Mesenchymal stem cell (in vitro differentiated cells and primary cell): ENCODE data around the gene MPRIP.

Experiments
- DNase-seq: peaks from one replicate; pipeline ENCODE4 v3.0.0-alpha.2; 2013
- H2AFZ ChIP-seq: one replicate; pipeline ENCODE4 v1.6.1; 2013; ENCODE audit warnings: low read depth, mild to moderate bottlenecking, control low read depth, inconsistent platforms, low read length, moderate library complexity
- H2AK5ac ChIP-seq: 2 replicates; pipeline ENCODE4 v1.6.1; 2013; ENCODE audit warnings: low read length, moderate library complexity, mild to moderate bottlenecking, inconsistent platforms; ENCODE audit not compliant: severe bottlenecking
- H2BK120ac ChIP-seq: one replicate; pipeline ENCODE4 v1.6.1; 2013; ENCODE audit warnings: low read depth, mild to moderate bottlenecking, inconsistent platforms, low read length, moderate library complexity
- H2BK12ac ChIP-seq, 2 experiments: one replicate each; pipeline ENCODE4 v1.6.1; 2013; ENCODE audit warnings: inconsistent platforms in 2 of 2, low read length in 2 of 2, mild to moderate bottlenecking in 2 of 2, moderate library complexity in 2 of 2, control low read depth in 1 of 2
- H2BK15ac ChIP-seq: one replicate; pipeline ENCODE4 v1.6.1; 2013; ENCODE audit warnings: mild to moderate bottlenecking, low read depth, inconsistent platforms; ENCODE audit not compliant: poor library complexity, severe bottlenecking
- H2BK5ac ChIP-seq: 2 replicates; pipeline ENCODE4 v1.6.1; 2013; ENCODE audit warnings: low read depth, mild to moderate bottlenecking, low read length, control low read depth, inconsistent platforms; ENCODE audit not compliant: poor library complexity, severe bottlenecking
- H3K14ac ChIP-seq, 2 experiments: one replicate each; pipeline ENCODE4 v1.6.1; 2013; ENCODE audit warnings: inconsistent platforms in 2 of 2, low read length in 2 of 2, control low read depth in 1 of 2, mild to moderate bottlenecking in 1 of 2, moderate library complexity in 1 of 2
- H3K18ac ChIP-seq, 2 experiments: one replicate each; pipeline ENCODE4 v1.6.1; 2013; ENCODE audit warnings: inconsistent platforms in 2 of 2, low read length in 2 of 2, control low read depth in 1 of 2, low read depth in 1 of 2, mild to moderate bottlenecking in 1 of 2
- H3K23ac ChIP-seq, 2 experiments: one replicate each; pipeline ENCODE4 v1.6.1; 2013; ENCODE audit warnings: inconsistent platforms in 2 of 2, low read length in 2 of 2, mild to moderate bottlenecking in 2 of 2, moderate library complexity in 2 of 2, control low read depth in 1 of 2
- H3K27ac ChIP-seq: 2 replicates; pipeline ENCODE4 v1.5.1; 2013; ENCODE audit warnings: mild to moderate bottlenecking, moderate library complexity, low read length, control low read depth, inconsistent platforms; ENCODE audit not compliant: poor library complexity, severe bottlenecking
- H3K27me3 ChIP-seq, 2 experiments: 2 replicates each; pipeline versions ENCODE4 v1.6.1 to v1.7.0; 2013; ENCODE audit warnings: low read length in 2 of 2, mild to moderate bottlenecking in 2 of 2, moderate library complexity in 2 of 2, control low read depth in 1 of 2, inconsistent platforms in 1 of 2; ENCODE audit not compliant: control insufficient read depth in 1 of 2, insufficient read depth in 1 of 2
- H3K36me3 ChIP-seq, 2 experiments: 2 replicates each; pipeline versions ENCODE4 v1.6.1 to v1.7.0; 2013; ENCODE audit warnings: low read length in 2 of 2, control low read depth in 1 of 2, inconsistent platforms in 1 of 2, low read depth in 1 of 2, mild to moderate bottlenecking in 1 of 2; ENCODE audit not compliant: insufficient read depth in 2 of 2, control insufficient read depth in 1 of 2
- H3K4ac ChIP-seq, 2 experiments: one replicate each; pipeline ENCODE4 v1.6.1; 2013; ENCODE audit warnings: inconsistent platforms in 2 of 2, low read length in 2 of 2, mild to moderate bottlenecking in 2 of 2, moderate library complexity in 2 of 2, control low read depth in 1 of 2, low read depth in 1 of 2
- H3K4me1 ChIP-seq: 2 replicates; pipeline ENCODE4 v1.6.1; 2013; ENCODE audit warnings: low read depth, low read length, control low read depth; ENCODE audit not compliant: control insufficient read depth, insufficient read depth
- H3K4me2 ChIP-seq: 2 replicates; pipeline ENCODE4 v1.6.1; 2013; ENCODE audit warnings: low read length, mild to moderate bottlenecking, inconsistent platforms; ENCODE audit not compliant: poor library complexity, severe bottlenecking
- H3K4me3 ChIP-seq, 2 experiments: 2 replicates each; pipeline versions ENCODE4 v1.5.1 to v1.7.0; 2013; ENCODE audit warnings: low read length in 2 of 2, mild to moderate bottlenecking in 2 of 2, control low read depth in 1 of 2, low read depth in 1 of 2; ENCODE audit not compliant: insufficient read depth in 1 of 2
- H3K79me1 ChIP-seq: replicated peaks from 2 replicates; pipeline ENCODE4 v1.6.1; 2013; ENCODE audit warnings: mild to moderate bottlenecking, control low read depth, low read length, inconsistent platforms; ENCODE audit not compliant: poor library complexity, severe bottlenecking
- H3K9ac ChIP-seq: 2 replicates; pipeline ENCODE4 v1.7.0; 2013; ENCODE audit warnings: mild to moderate bottlenecking, low read length, moderate library complexity
- H3K9me3 ChIP-seq: 2 replicates; pipeline ENCODE4 v1.7.0; 2013; ENCODE audit warnings: mild to moderate bottlenecking, low read length; ENCODE audit not compliant: control insufficient read depth
- H4K8ac ChIP-seq: one replicate; pipeline ENCODE4 v1.6.1; 2013; ENCODE audit warnings: inconsistent platforms, mild to moderate bottlenecking, low read length, moderate library complexity
- H4K91ac ChIP-seq: one replicate; pipeline ENCODE4 v1.6.1; 2013; ENCODE audit warnings: mild to moderate bottlenecking, low read length, inconsistent platforms
- WGBS: methylation state at CpG from one replicate; pipeline ENCODE4 v1.1.7; 2013; ENCODE audit warnings: mixed read lengths; 5-methylcytosine and 5-hydroxymethylcytosine counted together

The MPRIP gene

DNA sequence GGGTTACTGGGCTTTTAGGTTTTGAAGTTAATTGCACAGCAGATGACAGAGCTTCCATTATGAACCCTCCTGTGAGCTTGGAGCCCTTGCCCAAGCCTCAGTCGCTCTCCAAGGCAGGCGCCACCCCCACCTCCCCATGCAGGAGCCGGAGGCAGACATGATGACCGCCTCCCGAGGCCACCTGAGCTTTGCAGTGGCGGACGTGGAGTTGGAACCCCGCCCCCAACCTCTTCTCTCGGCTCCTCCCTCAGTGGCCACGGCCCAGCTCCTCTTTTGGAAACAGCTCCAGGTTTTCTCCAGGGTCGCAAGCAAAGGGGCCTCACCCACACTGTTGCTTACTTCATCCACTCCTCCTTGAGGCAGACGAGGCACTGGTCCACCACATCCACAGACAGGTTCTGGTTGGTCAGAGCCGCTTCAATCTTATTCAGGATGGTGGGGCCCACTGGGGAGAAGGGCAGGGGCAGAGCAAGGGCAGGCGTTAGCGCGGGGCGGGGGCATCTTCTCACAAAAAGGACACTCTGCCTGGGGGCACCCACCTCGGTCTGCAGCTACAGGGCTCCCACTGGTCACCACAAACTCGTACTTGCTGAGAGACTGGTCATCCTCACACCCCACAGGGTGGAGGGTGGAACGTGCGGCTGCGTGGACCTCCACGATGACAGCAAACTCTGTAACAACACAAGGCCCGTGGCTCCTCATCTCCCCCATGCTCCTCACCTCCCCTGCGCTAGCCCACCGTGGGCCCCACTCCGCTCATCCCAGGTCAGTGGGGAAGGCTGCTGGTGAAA, 172.6 kb downstream of the MPRIP start:
- Histone ChIP-seq H3K14ac (no peak overlapping the region), H4K8ac (no peak overlapping the region), H3K4ac (no peak overlapping the region), H2BK12ac (no peak overlapping the region), H4K91ac (no peak overlapping the region), H3K27me3 (no peaks in the 10 kb centered on the region), H3K4me1 (peaks cover 3% of the 10 kb centered on the region), H3K36me3 (peaks cover 79 to 85% of the 10 kb centered on the region in 2 experiments), H3K27ac (no peak overlapping the region), H3K4me2 (no peak overlapping the region), H2BK5ac (no peak overlapping the region), H3K23ac (no peak overlapping the region), H3K9ac (no peak overlapping the region), H2AFZ (no peak overlapping the region), H2BK120ac (no peak overlapping the region), H3K9me3 (no peaks in the 10 kb centered on the region), H3K79me1 (peaks cover 39% of the 10 kb centered on the region), H2BK15ac (no peak overlapping the region), H3K4me3 (no peak overlapping the region), H2AK5ac (no peak overlapping the region), H3K18ac (no peak overlapping the region)
- DNase-seq = no peak
- WGBS = 96% methylated on average over 26 of the region's 27 CpGs

GRCh38 chr17:17215575-17215974, 173.3 kb downstream of the MPRIP start:
- H4K91ac ChIP-seq = no peak overlapping the region
- no peak overlapping the region for H2BK12ac ChIP-seq
- H3K23ac ChIP-seq = no peak overlapping the region
- H3K4me2 ChIP-seq = no peak overlapping the region
- H3K79me1 ChIP-seq = peaks cover 44% of the 10 kb centered on the region
- H3K4me1 ChIP-seq = peaks cover 4% of the 10 kb centered on the region
- H2BK15ac ChIP-seq = no peak overlapping the region
- H2BK5ac ChIP-seq = no peak overlapping the region
- no peaks in the 10 kb centered on the region for H3K27me3 ChIP-seq
- no peaks in the 10 kb centered on the region for H3K9me3 ChIP-seq
- no peak overlapping the region for H3K27ac ChIP-seq
- H2BK120ac ChIP-seq = no peak overlapping the region
- H2AK5ac ChIP-seq = no peak overlapping the region
- peaks cover 82 to 91% of the 10 kb centered on the region in 2 experiments for H3K36me3 ChIP-seq
- DNase-seq = no peak
- 97% methylated on average over 8 of the region's 8 CpGs for WGBS
- H3K18ac ChIP-seq = no peak overlapping the region
- H3K14ac ChIP-seq = no peak overlapping the region
- no peak overlapping the region for H3K4me3 ChIP-seq
- no peak overlapping the region for H3K4ac ChIP-seq
- H3K9ac ChIP-seq = no peak overlapping the region
- no peak overlapping the region for H4K8ac ChIP-seq
- H2AFZ ChIP-seq = no peak overlapping the region

DNA sequence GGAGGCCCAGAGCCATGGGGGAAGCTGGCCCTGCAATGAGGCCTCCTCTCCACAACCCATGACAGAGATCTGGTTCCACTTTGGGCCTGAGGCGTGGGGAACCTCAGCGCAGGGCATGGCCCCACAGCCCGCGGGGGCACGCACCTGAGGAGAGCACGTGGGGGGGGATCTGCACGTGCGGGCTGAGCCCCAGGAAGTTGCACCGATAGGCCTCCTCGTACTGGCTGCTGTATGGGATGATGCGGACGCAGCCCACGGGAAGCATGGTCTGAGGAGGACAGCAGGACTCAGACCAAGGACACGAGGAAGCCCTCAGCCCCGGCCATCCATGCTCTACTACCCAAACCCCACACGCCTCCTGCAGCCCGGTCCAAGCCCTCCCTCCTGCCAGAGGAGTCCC, 174.0 kb downstream of the MPRIP start:
- no peak for DNase-seq
- Histone ChIP-seq H4K91ac (no peak overlapping the region), H3K27me3 (no peaks in the 10 kb centered on the region), H3K79me1 (peaks cover 49% of the 10 kb centered on the region), H3K9ac (no peak overlapping the region), H3K27ac (no peak overlapping the region), H2BK5ac (no peak overlapping the region), H3K4me3 (no peak overlapping the region), H3K4me2 (no peak overlapping the region), H2AK5ac (no peak overlapping the region), H3K14ac (no peak overlapping the region), H3K4me1 (peaks cover 2% of the 10 kb centered on the region), H3K23ac (peak overlapping the region in 1 of 2 experiments; percentile 9), H2BK12ac (peak overlapping the region in 1 of 2 experiments; percentile 55), H3K9me3 (no peaks in the 10 kb centered on the region), H2AFZ (no peak overlapping the region), H2BK120ac (no peak overlapping the region), H3K4ac (no peak overlapping the region), H3K36me3 (peaks cover 82 to 92% of the 10 kb centered on the region in 2 experiments), H3K18ac (no peak overlapping the region), H2BK15ac (no peak overlapping the region), H4K8ac (no peak overlapping the region)
- 97% methylated on average over 13 of the region's 17 CpGs for WGBS

DNA sequence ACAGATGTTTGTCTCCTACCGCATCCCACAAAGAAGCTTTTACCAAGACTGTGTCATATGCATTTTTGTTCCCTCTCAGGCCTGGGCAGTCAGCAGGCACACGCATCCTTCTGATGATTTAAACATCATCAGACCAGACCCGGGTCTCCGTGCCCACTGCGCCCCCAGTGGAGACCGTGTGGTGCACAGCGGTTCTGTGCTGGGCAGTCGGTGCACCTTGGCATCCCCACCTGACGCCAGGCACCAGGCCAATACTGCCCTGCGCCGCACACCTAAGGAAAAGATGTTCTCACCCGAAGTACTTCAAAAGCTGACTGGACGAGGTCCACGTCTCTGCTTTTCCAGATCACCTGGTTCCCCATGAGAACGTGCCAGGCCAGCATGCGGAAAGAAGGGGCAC, 174.5 kb downstream of the MPRIP start:
- H3K4ac ChIP-seq = no peak overlapping the region
- no peak overlapping the region for H3K27ac ChIP-seq
- 95% methylated on average over 16 of the region's 16 CpGs for WGBS
- H3K9ac ChIP-seq = no peak overlapping the region
- DNase-seq = no peak
- peaks cover 84 to 93% of the 10 kb centered on the region in 2 experiments for H3K36me3 ChIP-seq
- H3K4me3 ChIP-seq = no peak overlapping the region
- no peak overlapping the region for H2BK15ac ChIP-seq
- peaks cover 2% of the 10 kb centered on the region for H3K4me1 ChIP-seq
- H2BK120ac ChIP-seq = no peak overlapping the region
- no peaks in the 10 kb centered on the region for H3K27me3 ChIP-seq
- no peak overlapping the region for H3K4me2 ChIP-seq
- no peaks in the 10 kb centered on the region for H3K9me3 ChIP-seq
- no peak overlapping the region for H2BK5ac ChIP-seq
- no peak overlapping the region for H3K23ac ChIP-seq
- no peak overlapping the region for H2BK12ac ChIP-seq
- H2AK5ac ChIP-seq = no peak overlapping the region
- H3K79me1 ChIP-seq = peaks cover 50% of the 10 kb centered on the region
- H2AFZ ChIP-seq = no peak overlapping the region
- H3K18ac ChIP-seq = no peak overlapping the region
- no peak overlapping the region for H3K14ac ChIP-seq
- no peak overlapping the region for H4K91ac ChIP-seq
- H4K8ac ChIP-seq = no peak overlapping the region
